ENCODE data around the gene TTLL1.
"Not testable (repeated sequence)": the region's sequence is repeated elsewhere in the genome, so short reads cannot be mapped to it uniquely, and the experiment has no call there.

Gene TTLL1

DNA sequence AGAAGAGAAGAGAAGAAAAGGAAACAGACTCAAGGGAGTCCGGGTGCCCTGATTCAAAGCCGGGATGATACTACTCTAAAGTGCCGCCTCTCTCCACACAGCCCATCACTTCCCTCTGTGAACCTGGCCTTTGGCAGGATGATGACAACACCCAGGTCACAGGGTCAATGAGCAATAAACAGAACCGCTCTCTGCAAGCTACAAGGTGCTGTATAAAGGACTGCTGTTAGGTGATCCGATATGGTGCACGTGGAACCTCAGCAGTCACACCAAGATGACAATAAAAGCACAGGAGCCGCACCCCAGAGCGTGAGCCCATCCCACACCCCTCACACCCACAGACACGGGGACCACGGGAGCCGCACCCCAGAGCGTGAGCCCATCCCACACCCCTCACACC is 10.7 kb downstream of the TTLL1 start:
- in situ Hi-C loops (cut with MboI; ENCODE audit: low sequenced_read_pairs), result no loop called here

DNA sequence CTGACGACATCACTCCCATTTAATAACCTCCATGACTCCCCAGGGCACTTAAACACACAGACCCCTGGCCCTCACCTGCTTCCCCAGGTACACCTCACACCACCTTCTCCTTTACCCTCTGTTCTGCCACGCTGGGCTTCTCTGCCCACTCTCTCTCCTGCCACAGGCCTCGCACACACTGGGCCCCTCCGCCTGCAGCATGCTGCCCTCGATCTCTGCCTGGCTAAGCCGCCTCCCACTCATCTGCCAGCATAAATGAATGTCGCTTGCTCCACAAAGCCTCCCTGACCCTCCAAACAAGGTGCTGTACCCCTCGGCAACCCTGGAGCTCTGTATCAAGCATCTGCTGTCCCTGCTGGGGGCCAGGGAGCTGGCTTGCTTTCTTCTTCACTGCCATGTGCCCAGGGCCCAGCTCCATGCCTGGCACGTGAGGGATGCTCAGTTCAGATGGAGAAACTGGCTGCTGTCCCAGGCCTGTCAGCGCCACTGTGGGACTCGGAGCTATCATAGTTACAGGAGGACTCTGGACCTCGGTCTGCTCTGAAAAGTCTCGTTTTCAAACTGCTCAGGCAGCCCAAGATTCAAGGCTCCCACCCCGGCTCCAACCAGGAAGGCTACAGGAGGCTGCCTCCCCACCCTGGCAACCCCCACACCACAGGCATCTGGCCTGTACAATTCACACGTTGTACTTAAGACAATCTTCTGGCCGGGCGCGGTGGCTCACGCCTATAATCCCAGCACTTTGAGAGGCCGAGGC is 11.9 kb downstream of the TTLL1 start:
- in situ Hi-C loops (cut with MboI; ENCODE audit: low sequenced_read_pairs), result no loop called here

DNA sequence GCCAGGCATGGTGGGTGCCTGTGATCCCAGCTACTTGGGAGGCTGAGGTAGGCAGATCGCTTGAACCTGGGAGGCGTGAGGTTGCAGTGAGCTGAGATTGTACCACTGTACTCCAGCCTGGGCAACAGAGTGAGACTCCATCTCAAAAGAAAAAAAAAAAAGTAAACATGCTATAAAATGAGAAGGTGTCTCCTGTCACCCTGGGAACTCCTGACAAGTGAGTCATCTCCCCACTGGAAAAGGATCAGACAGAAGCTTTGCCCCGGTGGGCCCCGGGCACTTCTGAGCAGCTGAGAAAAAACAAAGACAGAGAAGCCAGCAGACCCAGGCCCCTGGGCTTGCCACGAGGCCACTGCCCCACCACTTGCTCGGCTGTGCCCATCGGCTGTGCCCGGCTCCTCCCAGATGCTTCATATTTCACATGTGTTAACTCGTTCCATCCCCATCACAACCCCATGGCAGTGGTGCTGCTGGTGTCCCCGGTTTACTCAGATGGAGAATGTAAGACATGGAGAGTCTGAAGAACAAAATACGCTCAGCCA is 22.3 kb downstream of the TTLL1 start:
- in situ Hi-C loops (cut with MboI; ENCODE audit: low sequenced_read_pairs), result loop anchor here (25.0 kb wide), 1 partner anchor 405 kb away; no protein-coding TSS in a partner anchor

DNA sequence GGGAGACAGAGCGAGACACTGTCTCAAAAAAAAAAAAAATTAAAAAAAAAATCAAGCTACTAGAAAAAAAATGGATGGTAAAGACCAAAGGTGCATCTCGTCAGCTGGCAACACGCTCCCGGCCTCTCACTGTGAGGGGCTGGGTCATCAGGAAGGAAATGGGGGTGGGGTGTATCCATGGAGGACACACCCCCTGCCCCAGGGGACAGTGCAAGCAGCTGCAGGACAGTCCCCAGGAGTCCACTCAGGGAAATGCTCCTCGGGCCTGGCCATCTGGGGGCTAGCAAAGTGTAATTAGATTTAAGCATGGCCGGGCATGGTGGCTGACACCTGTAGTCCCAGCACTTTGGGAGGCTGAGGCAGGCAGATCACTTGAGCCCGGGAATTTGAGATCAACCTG is 23.1 kb downstream of the TTLL1 start:
- in situ Hi-C loops (cut with MboI; ENCODE audit: low sequenced_read_pairs), result loop anchor here (25.0 kb wide), 1 partner anchor 404 kb away; no protein-coding TSS in a partner anchor

DNA sequence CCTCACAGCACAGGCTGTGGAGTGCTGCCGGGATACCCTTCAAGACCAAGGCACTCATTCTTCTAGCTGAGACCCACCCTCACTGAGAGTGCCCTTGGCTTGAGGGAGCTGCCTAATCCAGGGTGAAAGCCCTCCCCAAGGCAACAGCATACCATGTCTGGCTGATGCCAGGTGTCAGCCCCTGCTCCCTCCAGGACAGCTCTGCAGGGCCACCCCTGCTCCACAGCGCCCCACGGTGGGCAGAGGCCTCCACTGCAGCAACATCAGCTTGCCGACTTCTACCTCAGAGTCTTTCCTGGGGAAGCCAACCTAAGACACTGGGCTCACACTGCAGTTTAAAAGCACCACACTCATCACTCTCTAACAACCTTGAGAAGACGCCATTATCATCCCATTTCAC is 29.0 kb downstream of the TTLL1 start:
- in situ Hi-C loops (cut with MboI; ENCODE audit: low sequenced_read_pairs), result loop anchor here (25.0 kb wide), 1 partner anchor 398 kb away; no protein-coding TSS in a partner anchor

DNA sequence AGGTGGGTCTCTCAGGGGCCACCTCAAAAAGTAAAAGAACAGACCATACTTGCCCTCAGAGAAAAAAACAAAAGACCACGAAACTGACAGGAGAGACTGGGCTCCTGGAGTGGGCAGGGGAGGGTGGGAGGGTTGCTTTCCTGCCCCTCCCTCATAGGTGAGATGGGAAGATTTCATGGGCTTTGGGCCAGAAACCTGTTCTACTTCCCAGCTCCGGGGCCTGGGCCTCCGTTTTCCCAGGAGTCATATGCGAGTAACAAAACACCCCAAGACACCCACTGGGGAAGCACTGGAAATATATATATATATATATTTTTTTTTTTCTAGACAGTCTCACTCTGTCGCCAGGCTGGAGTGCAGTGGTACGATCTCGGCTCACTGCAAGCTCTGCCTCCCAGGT is 31.6 kb downstream of the TTLL1 start:
- in situ Hi-C loops (cut with MboI; ENCODE audit: low sequenced_read_pairs), result loop anchor here (25.0 kb wide), 1 partner anchor 395 kb away; no protein-coding TSS in a partner anchor

DNA sequence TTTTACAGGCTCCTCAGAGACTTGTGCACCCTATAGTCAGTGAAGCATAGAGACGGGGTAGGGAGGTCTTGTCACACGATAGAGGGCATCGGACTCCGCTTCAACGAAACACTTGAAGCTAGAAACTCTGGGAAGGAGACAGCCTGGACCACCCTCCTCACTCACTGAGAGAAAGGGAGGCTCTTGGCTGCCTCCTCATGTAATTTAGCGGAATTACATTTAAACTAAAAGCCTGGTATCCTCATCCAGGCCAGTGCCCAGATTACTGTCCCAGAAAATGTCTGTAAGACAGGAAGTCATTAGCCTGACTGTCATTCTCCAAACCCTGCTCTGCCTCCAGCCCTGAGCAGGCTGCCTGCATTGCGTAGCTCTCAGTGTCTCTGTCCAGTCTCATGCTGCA is 36.0 kb downstream of the TTLL1 start:
- in situ Hi-C loops (cut with MboI; ENCODE audit: low sequenced_read_pairs), result loop anchor here (25.0 kb wide), 1 partner anchor 391 kb away; no protein-coding TSS in a partner anchor

DNA sequence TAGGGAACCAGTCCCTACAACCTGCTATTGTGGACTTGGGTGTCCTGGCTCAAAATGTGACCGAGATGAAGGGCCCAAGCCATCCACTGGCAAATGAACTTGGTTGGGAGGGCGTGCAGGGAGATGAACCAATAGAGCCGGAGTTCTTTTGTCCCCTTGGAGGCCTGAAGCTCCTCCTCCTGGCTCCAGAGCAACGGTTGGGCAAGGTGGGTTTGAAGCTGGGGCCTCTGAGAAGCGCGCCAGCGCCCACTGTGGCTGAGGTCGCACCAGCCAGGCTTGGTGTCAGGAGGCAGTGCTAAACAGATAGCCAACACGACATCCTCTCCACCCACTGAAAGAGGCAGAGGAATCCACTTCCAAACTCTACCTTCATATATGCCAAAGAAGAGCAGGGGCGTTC is 38.2 kb downstream of the TTLL1 start:
- in situ Hi-C loops (cut with MboI; ENCODE audit: low sequenced_read_pairs), result loop anchor here (25.0 kb wide), 1 partner anchor 389 kb away; no protein-coding TSS in a partner anchor

DNA sequence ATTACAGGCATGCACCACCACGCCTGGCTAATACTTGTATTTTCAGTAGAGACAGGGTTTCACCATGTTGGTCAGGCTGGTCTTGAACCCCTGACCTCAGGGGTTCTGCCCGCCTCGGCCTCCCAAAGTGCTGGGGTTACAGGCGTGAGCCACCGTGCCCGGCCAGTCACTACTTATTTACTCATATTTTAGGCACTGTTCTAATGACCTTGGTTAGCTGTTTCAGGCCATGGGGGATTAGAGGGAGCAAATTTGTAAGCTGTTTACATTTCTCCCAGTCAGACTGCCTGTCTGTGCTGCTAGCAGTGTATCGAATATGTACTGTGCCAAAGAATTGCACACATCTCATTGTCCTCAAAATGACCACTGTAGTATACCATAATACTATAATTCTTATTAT is 41.6 kb downstream of the TTLL1 start:
- in situ Hi-C loops (cut with MboI; ENCODE audit: low sequenced_read_pairs), result no loop called here

DNA sequence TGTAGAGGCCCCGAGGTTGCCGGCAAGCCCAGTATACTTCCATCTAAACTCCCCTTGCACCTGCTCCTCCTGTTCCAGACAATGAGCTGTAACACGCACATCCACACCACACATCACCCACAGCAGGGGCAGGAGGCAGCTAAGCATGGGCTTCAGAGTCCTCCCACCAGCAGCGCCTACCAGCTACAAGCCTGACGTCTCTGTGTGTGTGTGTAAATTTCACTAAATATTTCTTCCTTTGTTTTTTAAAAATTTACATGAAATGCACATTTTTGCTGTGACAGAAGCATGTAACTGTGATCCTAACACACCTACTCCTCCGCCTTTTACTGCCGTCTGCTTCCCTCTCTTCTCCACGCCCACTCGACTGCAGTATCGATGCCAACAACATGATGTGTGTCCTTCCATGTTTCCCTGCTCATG is 44.9 kb downstream of the TTLL1 start:
- in situ Hi-C loops (cut with MboI; ENCODE audit: low sequenced_read_pairs), result no loop called here

DNA sequence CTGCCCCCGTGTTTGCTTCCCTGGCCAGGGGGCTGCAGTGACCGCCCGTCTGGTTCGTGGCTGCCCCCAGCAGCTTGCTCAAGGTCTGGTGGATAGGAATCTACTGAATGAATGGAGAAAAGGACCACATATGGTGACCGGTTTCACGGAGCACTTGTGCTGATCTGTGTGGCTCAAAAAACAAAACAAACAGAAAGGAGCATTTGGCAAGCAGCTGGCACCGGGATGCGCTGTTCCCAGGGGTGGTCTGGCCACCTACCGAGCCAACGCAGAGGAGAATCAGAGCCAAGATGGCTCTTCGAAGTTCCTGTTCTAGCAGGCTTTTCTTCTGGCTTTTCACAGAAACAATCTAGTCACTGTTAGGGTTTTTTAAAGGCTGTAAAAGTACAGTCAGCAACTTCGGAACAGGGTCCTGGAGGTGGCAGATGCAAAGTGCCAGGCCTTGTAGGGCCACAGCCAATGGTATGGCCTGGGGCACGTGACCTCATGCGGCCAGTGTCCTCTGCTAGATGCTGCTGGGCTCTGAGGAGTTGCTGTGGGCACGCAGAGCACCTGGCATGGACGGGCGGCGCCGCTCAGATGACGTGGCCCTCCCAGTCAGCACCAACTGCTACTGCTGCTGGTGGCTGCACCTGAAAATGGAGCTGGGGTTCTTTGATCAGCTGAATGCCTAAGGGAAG is 47.0 kb downstream of the TTLL1 start:
- in situ Hi-C loops (cut with MboI; ENCODE audit: low sequenced_read_pairs), result no loop called here

DNA sequence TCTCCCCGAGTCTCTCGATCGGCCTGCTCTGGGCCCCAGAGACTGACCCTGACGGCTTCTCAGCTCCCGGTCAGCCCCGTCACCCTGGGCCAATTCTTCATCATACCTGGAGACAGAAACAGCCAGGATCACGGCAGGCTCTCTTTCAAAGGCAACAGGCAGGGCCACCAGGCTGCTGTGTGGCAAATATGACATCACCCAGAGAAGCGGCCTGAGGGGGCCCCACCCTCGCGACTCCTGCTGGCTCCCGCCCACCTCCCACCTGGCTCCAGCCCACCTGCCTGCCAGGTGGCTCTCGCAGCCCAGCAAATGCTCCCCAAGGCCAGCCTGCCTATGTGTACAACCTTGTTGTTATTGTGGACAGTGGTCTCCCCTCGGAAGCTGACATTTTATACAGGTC is 49.4 kb downstream of the TTLL1 start:
- in situ Hi-C loops (cut with MboI; ENCODE audit: low sequenced_read_pairs), result no loop called here

DNA sequence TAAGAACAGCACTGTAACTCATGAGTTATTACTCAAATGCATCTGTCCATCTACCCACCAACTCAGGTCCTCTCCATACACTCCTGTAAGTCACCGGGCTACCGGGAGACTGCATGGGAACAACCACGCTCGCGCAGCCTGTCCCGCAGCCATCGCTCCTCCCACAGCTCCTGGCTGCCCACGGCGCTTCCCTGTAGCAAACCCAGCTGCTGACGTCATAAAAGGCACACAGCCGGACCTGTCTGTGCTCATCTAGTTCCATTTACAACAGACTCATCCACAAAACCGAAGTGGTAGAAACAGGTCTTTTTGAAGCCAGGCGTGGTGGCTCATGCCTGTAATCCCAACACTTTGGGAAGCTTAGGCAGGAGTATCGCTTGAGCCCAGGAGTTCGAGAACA is 50.9 kb downstream of the TTLL1 start:
- in situ Hi-C loops (cut with MboI; ENCODE audit: low sequenced_read_pairs), result no loop called here

DNA sequence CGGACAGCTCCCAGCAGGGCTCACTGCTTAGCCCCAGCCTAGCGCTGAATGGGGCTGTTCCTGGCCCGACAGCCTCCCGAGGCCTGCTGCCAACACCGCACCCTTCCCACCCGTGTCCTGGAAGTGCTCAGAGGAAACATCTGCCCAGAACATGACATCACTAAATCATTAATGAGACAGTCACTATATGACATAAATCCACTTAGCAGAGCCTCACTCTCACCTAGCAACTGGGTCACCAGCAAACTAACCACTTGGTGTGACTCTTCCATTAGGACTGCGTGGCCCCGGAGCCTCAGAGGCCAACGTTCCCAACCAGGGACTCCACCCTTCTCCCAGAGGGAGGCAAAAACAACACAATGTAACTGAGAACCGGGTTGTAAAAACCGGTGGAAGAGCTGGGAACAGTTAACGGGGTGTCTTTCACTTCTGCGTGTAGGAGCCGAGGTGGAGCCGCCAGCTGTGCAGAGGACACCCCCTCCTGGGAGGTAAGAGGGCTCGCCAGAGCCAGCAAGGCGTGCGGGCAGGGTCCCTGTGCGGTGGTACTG is 52.8 kb downstream of the TTLL1 start:
- in situ Hi-C loops (cut with MboI; ENCODE audit: low sequenced_read_pairs), result no loop called here

DNA sequence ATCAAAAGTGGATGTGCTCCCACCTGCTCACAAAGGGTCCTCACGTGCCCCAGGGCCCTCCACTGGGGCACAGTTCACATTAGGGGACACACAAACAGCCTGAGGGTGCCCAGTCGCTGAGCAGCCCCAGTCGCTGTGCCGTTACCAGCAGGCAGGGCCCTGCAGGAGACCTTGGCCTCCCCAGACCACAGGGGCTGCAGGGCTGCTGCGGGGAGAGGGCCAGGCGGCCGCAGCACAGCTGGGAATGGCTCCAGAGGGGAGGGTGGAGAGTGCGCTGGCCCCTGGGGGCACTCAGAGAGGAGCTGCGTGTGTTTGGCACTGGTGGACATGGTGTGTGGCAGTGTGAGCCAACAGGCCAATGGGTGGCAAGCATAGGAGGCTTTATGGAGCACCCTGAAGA is 53.9 kb downstream of the TTLL1 start:
- in situ Hi-C loops (cut with MboI; ENCODE audit: low sequenced_read_pairs), result no loop called here

DNA sequence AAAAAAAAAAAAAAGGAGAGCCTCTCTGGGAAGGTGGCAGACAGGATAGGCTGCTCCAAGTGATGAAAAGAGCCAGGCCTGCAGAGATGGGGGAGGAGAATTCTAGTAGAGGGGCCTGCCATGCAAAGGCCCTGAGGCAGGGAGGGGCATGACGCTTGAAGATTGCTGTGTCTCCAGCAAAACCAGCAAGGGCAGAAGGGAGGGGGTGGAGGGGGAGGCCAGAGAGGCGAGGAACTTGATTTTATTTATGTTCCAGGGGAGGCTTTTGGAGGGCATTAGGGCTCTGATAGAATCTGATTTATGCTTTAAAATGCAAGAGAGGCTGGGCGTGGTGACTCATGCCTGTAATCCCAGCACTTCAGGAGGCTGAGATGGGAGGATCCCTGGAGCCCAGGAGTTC is 57.6 kb downstream of the TTLL1 start:
- in situ Hi-C loops (cut with MboI; ENCODE audit: low sequenced_read_pairs), result no loop called here

DNA sequence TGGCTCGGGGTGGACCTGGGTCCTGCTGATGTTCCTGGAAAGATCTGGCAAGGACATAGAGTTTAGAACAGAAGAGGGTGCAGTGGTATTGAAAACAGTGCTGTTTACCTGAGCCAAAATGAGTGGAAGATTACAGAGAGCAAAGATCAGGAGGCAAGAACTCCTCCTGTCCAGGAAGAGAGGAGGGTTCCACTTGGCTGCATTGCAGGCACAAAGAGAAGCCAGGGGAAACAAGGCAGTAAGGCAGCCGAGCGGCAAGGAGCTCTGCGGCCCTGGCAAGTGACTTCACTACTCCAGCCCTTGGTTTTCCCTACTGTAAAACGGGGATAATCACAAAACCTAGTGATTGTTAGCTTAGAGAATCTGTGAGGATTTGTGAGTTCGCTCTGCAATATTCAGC is 70.6 kb downstream of the TTLL1 start:
- in situ Hi-C loops (cut with MboI; ENCODE audit: low sequenced_read_pairs), result no loop called here

DNA sequence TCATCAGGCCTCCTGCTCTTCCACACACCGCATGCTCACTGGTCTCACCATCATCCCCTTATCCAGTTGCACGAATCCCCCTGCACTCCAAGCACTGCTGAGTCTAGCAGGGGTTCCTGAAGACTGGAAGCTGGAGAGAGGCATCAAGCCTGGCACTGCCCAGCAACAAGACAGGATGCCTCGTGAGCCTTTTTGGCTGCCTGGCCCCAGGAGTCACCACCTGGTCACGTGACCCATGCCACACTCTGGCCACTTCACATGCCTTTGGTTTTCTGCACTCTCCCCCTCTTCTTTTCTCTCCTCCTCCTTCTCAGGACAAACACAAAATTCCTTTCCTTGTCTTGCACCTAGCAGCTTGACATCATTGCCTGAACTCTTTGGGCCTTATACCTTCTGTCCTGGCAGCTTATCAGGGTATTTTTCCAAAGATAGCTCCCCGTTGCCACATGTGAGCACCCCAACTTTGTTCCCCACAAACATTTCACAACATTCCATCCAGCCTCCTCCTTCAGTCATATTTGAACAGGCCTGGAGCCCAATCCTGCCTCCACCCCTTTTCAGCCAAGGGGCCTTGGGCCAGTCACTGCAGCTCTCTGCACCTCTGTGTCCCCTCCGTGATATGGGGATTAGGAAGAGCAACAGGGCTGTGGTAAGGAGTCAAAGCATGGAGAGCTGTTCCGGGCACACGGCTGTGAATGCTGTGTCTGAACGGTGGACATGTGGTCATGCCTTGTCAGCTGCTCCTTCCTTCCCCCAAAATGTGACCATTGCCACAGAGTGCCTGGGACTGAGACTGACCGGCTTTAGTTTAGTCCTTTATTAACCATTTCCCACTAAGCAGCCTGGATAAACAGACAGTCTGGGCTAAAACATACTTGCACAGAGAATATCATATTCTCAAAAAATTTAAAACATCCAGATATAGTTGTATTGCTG is 71.4 kb downstream of the TTLL1 start:
- in situ Hi-C loops (cut with MboI; ENCODE audit: low sequenced_read_pairs), result no loop called here

DNA sequence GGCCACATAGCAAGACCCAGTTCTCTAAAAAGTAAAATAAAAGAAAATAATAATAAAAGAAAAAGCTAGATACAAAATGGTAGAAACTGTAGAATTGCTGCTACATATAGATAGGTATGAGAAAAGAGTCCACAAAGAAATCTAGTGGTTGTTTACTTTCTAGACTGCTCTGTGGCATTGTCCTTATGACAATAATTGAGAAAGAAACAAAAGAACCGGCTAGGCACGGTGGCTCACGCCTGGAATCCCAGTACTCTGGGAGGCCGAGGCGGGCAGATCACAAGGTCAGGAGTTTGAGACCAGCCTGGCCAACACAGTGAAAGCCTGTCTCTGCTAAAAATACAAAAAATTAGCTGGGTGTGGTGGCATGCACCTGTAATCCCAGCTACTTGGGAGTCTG is 73.0 kb downstream of the TTLL1 start:
- in situ Hi-C loops (cut with MboI; ENCODE audit: low sequenced_read_pairs), result not testable (repeated sequence)

DNA sequence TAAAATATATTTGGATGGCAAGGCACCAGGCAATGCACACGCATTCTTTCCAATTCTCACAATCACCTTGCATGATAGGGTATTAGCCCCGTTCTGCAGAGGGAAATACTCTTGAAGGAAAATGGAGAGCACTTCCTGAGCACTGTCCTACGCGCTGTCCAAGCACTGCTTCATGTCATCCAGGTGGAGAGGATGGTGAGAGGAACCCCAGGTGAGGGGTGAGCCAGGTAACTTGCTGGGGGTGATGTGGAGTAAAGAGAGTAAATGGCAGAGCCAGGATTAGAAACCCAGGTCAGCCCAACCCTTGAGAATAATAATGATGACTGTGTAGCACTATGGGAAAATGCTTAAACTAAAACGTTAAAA is 73.5 kb downstream of the TTLL1 start:
- in situ Hi-C loops (cut with MboI; ENCODE audit: low sequenced_read_pairs), result no loop called here

Measured in HL-60/S4 treated with phorbol 12-myristate 13-acetate at 8.2 ng/mL for 4 days and 3 days (cell line).